HCT116 (cell line): Measurements from ENCODE around the gene RWDD4. TPM values are rescaled to one million over a fixed set of nuclear protein-coding genes. Genes with fewer than 3 reads are reported as not detected.

Source experiments
- ATAC-seq: fragments of 200-7000 bp; cut with Tn5 transposase; 2 replicates; pipeline ENCODE4 v1.9.1; 2020; ENCODE audit warnings: mild to moderate bottlenecking, moderate library complexity
- BruUV-seq: library from RNA; stranded (reverse); fragments of 400-500 nt; replicated peaks from 2 replicates; lab custom pipeline; 2021; lab: Mats Ljungman, UMichigan
- CTCF ChIA-PET: fragments of 300-600 bp; sonication (Branson Sonifier 250); formaldehyde crosslinking; loops from one replicate; lab custom pipeline; 2021; ENCODE audit warnings: antibody characterized with exemption; lab: Charles Lee
- POLR2A ChIA-PET: fragments of 300-600, 350-600 bp; sonication (Branson Sonifier 250); formaldehyde crosslinking; loops from one replicate; lab custom pipeline; 2021; ENCODE audit warnings: antibody characterized with exemption; lab: Charles Lee
- RAD21 ChIA-PET, 2 experiments: fragments of 300-600 bp; sonication (Branson Sonifier 250); formaldehyde crosslinking; loops; one replicate each; lab custom pipeline; 2023; ENCODE audit warnings: low total read pairs in 2 of 2; ENCODE audit not compliant: uncharacterized antibody in 2 of 2, unreplicated experiment in 2 of 2, low non-redundant PET in 1 of 2; lab: Charles Lee
- DNase-seq: peaks from one replicate; pipeline ENCODE4 v3.0.0-alpha.2; 2010; ENCODE audit warnings: low read depth, low spot score
- H2AFZ ChIP-seq: fragments of 200-600 bp; shearing (Covaris generic), sonication (generic); 2 replicates; pipeline ENCODE4 v1.6.1; 2017; ENCODE audit warnings: low read depth, mixed run types, mixed read lengths, antibody characterized with exemption, low read length; ENCODE audit not compliant: poor library complexity, severe bottlenecking
- H3K27ac ChIP-seq: 2 replicates; pipeline ENCODE4 v1.5.1; 2012; ENCODE audit warnings: low read depth, low read length
- H3K27me3 ChIP-seq: fragments of 200-600 bp; sonication (generic); 2 replicates; pipeline ENCODE4 v1.6.1; 2016; ENCODE audit warnings: mixed run types, low read length, mixed read lengths; ENCODE audit not compliant: insufficient read depth
- H3K36me3 ChIP-seq, 2 experiments: fragments of 200-500 bp in 1 of 2; fragments of 200-600 bp in 1 of 2; sonication (Bioruptor generic) in 1 of 2; sonication (generic) in 1 of 2; 2 replicates each; pipeline versions ENCODE4 v1.5.1 to v1.6.1; 2014 to 2016; ENCODE audit warnings: low read length in 2 of 2, inconsistent platforms in 1 of 2, mixed read lengths in 1 of 2, mixed run types in 1 of 2; ENCODE audit not compliant: insufficient read depth in 2 of 2, control insufficient read depth in 1 of 2
- H3K4me1 ChIP-seq, 2 experiments: fragments of 200-600 bp in 1 of 2; sonication (generic) in 1 of 2; 2 replicates each; pipeline versions ENCODE4 v1.5.1 to v1.6.1; 2012 to 2017; ENCODE audit warnings: low read length in 2 of 2, inconsistent platforms in 1 of 2, mild to moderate bottlenecking in 1 of 2, mixed read lengths in 1 of 2, mixed run types in 1 of 2, moderate library complexity in 1 of 2; ENCODE audit not compliant: insufficient read depth in 2 of 2, control insufficient read depth in 1 of 2
- H3K4me2 ChIP-seq: fragments of 200-600 bp; sonication (generic); 2 replicates; pipeline ENCODE4 v1.6.1; 2017; ENCODE audit warnings: mixed run types, low read length, mixed read lengths
- H3K4me3 ChIP-seq, 2 experiments: fragments of 200-600 bp in 1 of 2; sonication (generic) in 1 of 2; replicated peaks in 1 of 2; 2 replicates each; pipeline ENCODE4 v1.5.1; 2011 to 2016; ENCODE audit warnings: low read length in 2 of 2, control low read depth in 1 of 2, low read depth in 1 of 2, mild to moderate bottlenecking in 1 of 2, mixed read lengths in 1 of 2, mixed run types in 1 of 2
- H3K79me2 ChIP-seq: fragments of 200-600 bp; sonication (generic); 2 replicates; pipeline ENCODE4 v1.6.1; 2017; ENCODE audit warnings: mild to moderate bottlenecking, mixed run types, low read length, moderate library complexity, mixed read lengths; ENCODE audit not compliant: insufficient read depth
- H3K9ac ChIP-seq: fragments of 200-600 bp; sonication (generic); 2 replicates; pipeline ENCODE4 v1.6.1; 2016; ENCODE audit warnings: low read length, mixed read lengths
- H3K9me2 ChIP-seq: fragments of 200-600 bp; sonication (generic), shearing (Covaris generic); 2 replicates; pipeline ENCODE4 v1.6.1; 2017; ENCODE audit warnings: mixed run types, mild to moderate bottlenecking, moderate library complexity; ENCODE audit not compliant: insufficient read depth
- H3K9me3 ChIP-seq, 2 experiments: fragments of 200-500 bp in 1 of 2; fragments of 200-600 bp in 1 of 2; sonication (Bioruptor generic) in 1 of 2; sonication (generic) in 1 of 2; 2 replicates each; pipeline ENCODE4 v1.6.1; 2014 to 2017; ENCODE audit warnings: low read length in 2 of 2, mixed read lengths in 2 of 2, inconsistent platforms in 1 of 2, low read depth in 1 of 2, mild to moderate bottlenecking in 1 of 2, mixed run types in 1 of 2, moderate library complexity in 1 of 2; ENCODE audit not compliant: control insufficient read depth in 1 of 2, insufficient read depth in 1 of 2
- H4K20me1 ChIP-seq: fragments of 200-600 bp; sonication (generic), shearing (Covaris generic); 2 replicates; pipeline ENCODE4 v1.6.1; 2017; ENCODE audit warnings: mixed run types, mild to moderate bottlenecking, moderate library complexity; ENCODE audit not compliant: insufficient read depth
- ELF1 ChIP-seq: IDR thresholded peaks from 2 replicates; pipeline ENCODE4 v1.6.1; 2012; ENCODE audit warnings: low read depth, borderline replicate concordance
- POLR2A ChIP-seq: IDR thresholded peaks from 2 replicates; pipeline ENCODE4 v1.7.0; 2011; ENCODE audit warnings: borderline replicate concordance; ENCODE audit not compliant: insufficient read depth, insufficient read length; ENCODE audit errors: extremely low read depth
- POLR2AphosphoS5 ChIP-seq: IDR thresholded peaks from 2 replicates; pipeline ENCODE4 v1.6.1; 2011; ENCODE audit warnings: mild to moderate bottlenecking, low read depth, low read length, moderate library complexity
- RAD21 ChIP-seq: IDR thresholded peaks from 2 replicates; pipeline ENCODE4 v1.6.1; 2012; ENCODE audit warnings: low read depth, mild to moderate bottlenecking
- intact Hi-C: fragments of 100-400 bp; cut with micrococcal nuclease; formaldehyde crosslinking; loops from 2 replicates; pipeline ENCODE4 v1.10.0; 2022
- total RNA-seq: library from RNA; stranded (reverse); gene quantifications from one replicate; pipeline ENCODE4 v1.2.1, GENCODE V29; 2021; ENCODE audit not compliant: unreplicated experiment
- TF ChIP-seq, protein P1 (sequence below), 3 experiments: fragments of 200-600 bp in 1 of 3; sonication (generic) in 1 of 3; IDR thresholded peaks in 2 of 3; conservative IDR thresholded peaks in 1 of 3; 2 replicates each; pipeline ENCODE4 v1.5.1; 2012 to 2017; ENCODE audit warnings: low read depth in 2 of 3, low read length in 2 of 3, antibody characterized with exemption in 1 of 3, borderline replicate concordance in 1 of 3, control low read depth in 1 of 3, mild to moderate bottlenecking in 1 of 3, mixed read lengths in 1 of 3, mixed run types in 1 of 3, moderate library complexity in 1 of 3; ENCODE audit not compliant: insufficient read depth in 1 of 3
- TF ChIP-seq, protein P2 (sequence below): IDR thresholded peaks from 2 replicates; pipeline ENCODE4 v1.6.1; 2012; ENCODE audit warnings: low read depth

The RWDD4 gene
- total RNA-seq, 1 experiment from 2014 or later, result 11.9 TPM

DNA sequence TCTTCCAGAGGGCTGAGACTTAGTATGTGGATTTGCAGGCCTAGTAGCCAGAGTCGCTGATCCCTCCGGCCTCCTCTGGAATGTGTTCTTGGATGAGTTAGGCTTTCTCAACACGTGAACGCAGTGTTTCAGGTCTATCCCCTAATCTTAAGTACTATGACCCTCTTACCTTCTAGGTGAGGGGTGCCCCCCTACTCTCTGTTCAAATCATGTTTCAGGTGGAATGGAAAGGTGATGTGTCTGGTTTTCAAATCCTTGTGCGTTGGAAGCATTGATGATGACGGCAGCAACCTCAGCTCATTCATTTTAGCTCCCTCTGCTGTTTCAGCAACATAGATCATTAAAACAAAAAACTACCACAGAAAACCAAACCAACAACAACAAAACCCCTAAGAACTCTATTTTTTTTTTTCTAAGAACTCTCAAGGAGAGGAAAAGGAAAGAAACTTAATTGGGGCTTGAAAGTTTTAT lies 56.4 kb downstream of the RWDD4 start:
- POLR2A ChIA-PET, result no interaction called here
- H3K9me3 ChIP-seq, result no peaks in the 10 kb centered on the region
- no peak overlapping the region for H3K27ac ChIP-seq
- intact Hi-C loops, result no loop called here
- H3K4me1 ChIP-seq, result no peaks in the 10 kb centered on the region
- no peak overlapping the region for H3K4me3 ChIP-seq
- no peaks in the 10 kb centered on the region for H3K79me2 ChIP-seq
- H3K36me3 ChIP-seq, result no peaks in the 10 kb centered on the region
- H3K9ac ChIP-seq, result no peak overlapping the region
- RAD21 ChIA-PET, result no interaction called here
- TF ChIP-seq POLR2AphosphoS5 (no peak), RAD21 (peak; percentile 36), ELF1 (no peak), POLR2A (no peak)
- TF ChIP-seq, protein P1, sequence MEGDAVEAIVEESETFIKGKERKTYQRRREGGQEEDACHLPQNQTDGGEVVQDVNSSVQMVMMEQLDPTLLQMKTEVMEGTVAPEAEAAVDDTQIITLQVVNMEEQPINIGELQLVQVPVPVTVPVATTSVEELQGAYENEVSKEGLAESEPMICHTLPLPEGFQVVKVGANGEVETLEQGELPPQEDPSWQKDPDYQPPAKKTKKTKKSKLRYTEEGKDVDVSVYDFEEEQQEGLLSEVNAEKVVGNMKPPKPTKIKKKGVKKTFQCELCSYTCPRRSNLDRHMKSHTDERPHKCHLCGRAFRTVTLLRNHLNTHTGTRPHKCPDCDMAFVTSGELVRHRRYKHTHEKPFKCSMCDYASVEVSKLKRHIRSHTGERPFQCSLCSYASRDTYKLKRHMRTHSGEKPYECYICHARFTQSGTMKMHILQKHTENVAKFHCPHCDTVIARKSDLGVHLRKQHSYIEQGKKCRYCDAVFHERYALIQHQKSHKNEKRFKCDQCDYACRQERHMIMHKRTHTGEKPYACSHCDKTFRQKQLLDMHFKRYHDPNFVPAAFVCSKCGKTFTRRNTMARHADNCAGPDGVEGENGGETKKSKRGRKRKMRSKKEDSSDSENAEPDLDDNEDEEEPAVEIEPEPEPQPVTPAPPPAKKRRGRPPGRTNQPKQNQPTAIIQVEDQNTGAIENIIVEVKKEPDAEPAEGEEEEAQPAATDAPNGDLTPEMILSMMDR (IDR thresholded peaks at IDR 0.05 in 2 of 3, conservative IDR thresholded peaks at IDR 0.05 in 1 of 3; ENCODE audit: borderline replicate concordance in 1 of 3, insufficient read depth in 1 of 3, low read depth in 2 of 3, low read length in 2 of 3), result peak; percentile 15 to 23 (median 23); a peak in 3 of 6 replicates
- TF ChIP-seq, protein P2, sequence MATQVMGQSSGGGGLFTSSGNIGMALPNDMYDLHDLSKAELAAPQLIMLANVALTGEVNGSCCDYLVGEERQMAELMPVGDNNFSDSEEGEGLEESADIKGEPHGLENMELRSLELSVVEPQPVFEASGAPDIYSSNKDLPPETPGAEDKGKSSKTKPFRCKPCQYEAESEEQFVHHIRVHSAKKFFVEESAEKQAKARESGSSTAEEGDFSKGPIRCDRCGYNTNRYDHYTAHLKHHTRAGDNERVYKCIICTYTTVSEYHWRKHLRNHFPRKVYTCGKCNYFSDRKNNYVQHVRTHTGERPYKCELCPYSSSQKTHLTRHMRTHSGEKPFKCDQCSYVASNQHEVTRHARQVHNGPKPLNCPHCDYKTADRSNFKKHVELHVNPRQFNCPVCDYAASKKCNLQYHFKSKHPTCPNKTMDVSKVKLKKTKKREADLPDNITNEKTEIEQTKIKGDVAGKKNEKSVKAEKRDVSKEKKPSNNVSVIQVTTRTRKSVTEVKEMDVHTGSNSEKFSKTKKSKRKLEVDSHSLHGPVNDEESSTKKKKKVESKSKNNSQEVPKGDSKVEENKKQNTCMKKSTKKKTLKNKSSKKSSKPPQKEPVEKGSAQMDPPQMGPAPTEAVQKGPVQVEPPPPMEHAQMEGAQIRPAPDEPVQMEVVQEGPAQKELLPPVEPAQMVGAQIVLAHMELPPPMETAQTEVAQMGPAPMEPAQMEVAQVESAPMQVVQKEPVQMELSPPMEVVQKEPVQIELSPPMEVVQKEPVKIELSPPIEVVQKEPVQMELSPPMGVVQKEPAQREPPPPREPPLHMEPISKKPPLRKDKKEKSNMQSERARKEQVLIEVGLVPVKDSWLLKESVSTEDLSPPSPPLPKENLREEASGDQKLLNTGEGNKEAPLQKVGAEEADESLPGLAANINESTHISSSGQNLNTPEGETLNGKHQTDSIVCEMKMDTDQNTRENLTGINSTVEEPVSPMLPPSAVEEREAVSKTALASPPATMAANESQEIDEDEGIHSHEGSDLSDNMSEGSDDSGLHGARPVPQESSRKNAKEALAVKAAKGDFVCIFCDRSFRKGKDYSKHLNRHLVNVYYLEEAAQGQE, result no peak
- TF ChIP-seq, all 23 proteins: peak for 2
- no peak for DNase-seq
- H4K20me1 ChIP-seq, result no peaks in the 10 kb centered on the region
- H3K27me3 ChIP-seq, result no peaks in the 10 kb centered on the region
- ATAC-seq, result 0 out of 2 replicates have a peak, but pooled peaks have one; percentile 46
- H3K9me2 ChIP-seq, result no peaks in the 10 kb centered on the region
- BruUV-seq, result no TSS peak
- no peak overlapping the region for H3K4me2 ChIP-seq
- no peak overlapping the region for H2AFZ ChIP-seq
- CTCF ChIA-PET, result no interaction called here
